ENCODE results near the gene SPINT3.
A peak's percentile ranks its signal among the peaks of the same experiment; 100 is the strongest.

The SPINT3 gene

GRCh38 chr20:45515147-45515913, at the start of gene SPINT3:
Gene SPINT3 (minus strand): TSS chr20:45515622. CDS start chr20:45515608, 14 bp downstream.
- no peak for DNase-seq (ENCODE audit: low spot score)

GRCh38 chr20:45564760-45565276, 49.4 kb upstream of the SPINT3 start:
- no peak for DNase-seq (ENCODE audit: low spot score)

GRCh38 chr20:45555198-45555597, 39.8 kb upstream of the SPINT3 start:
- no peak for DNase-seq (ENCODE audit: low spot score)

GRCh38 chr20:45552456-45552855, 37.0 kb upstream of the SPINT3 start:
- DNase-seq (ENCODE audit: low spot score) = no peak

GRCh38 chr20:45550765-45551164, 35.3 kb upstream of the SPINT3 start:
- DNase-seq (ENCODE audit: low spot score) = no peak

- no peak for DNase-seq (ENCODE audit: low spot score)
These were observed 33.0 kb upstream of the SPINT3 start for GRCh38 chr20:45548410-45548809.

GRCh38 chr20:45547206-45547770, 31.9 kb upstream of the SPINT3 start, which contains the start of gene EPPIN:
Gene EPPIN (minus strand): TSS chr20:45547401. CDS start chr20:45547357, 44 bp downstream.
- DNase-seq (ENCODE audit: low spot score) = no peak

GRCh38 chr20:45545754-45546453, 30.5 kb upstream of the SPINT3 start:
- DNase-seq (ENCODE audit: low spot score) = peak; percentile 30

- no peak for DNase-seq (ENCODE audit: low spot score)
These were observed 29.9 kb upstream of the SPINT3 start for GRCh38 chr20:45545351-45545750.

GRCh38 chr20:45539382-45539781, 24.0 kb upstream of the SPINT3 start, which contains the start of gene WFDC6:
Gene WFDC6 (minus strand): TSS chr20:45539482. CDS start chr20:45539407, 75 bp downstream.
- DNase-seq (ENCODE audit: low spot score) = no peak

GRCh38 chr20:45538209-45538799, 22.9 kb upstream of the SPINT3 start:
- no peak for DNase-seq (ENCODE audit: low spot score)

GRCh38 chr20:45527294-45527693, 11.9 kb upstream of the SPINT3 start:
- no peak for DNase-seq (ENCODE audit: low spot score)

- no peak for DNase-seq (ENCODE audit: low spot score)
These were observed 8.4 kb upstream of the SPINT3 start for GRCh38 chr20:45523821-45524220.

GRCh38 chr20:45518282-45518681, 2.9 kb upstream of the SPINT3 start:
- DNase-seq (ENCODE audit: low spot score) = no peak

GRCh38 chr20:45510242-45510862, 5.1 kb downstream of the SPINT3 start:
- no peak for DNase-seq (ENCODE audit: low spot score)

GRCh38 chr20:45509091-45509490, 6.3 kb downstream of the SPINT3 start:
- DNase-seq (ENCODE audit: low spot score) = no peak

GRCh38 chr20:45508068-45508886, 7.1 kb downstream of the SPINT3 start:
- DNase-seq (ENCODE audit: low spot score) = no peak

- no peak for DNase-seq (ENCODE audit: low spot score)
These were observed 8.2 kb downstream of the SPINT3 start for GRCh38 chr20:45507011-45507820.

GRCh38 chr20:45506398-45506797, 9.0 kb downstream of the SPINT3 start:
- DNase-seq (ENCODE audit: low spot score) = no peak

GRCh38 chr20:45503403-45503802, 12.0 kb downstream of the SPINT3 start:
- no peak for DNase-seq (ENCODE audit: low spot score)

Data from NAMALWA (cell line).